Upper lobe of right lung (tissue), 1 donor: ENCODE data around the gene TM4SF1. TPM values are rescaled to one million over a fixed set of nuclear protein-coding genes. Genes with fewer than 3 reads are reported as not detected.

Source experiments
- ATAC-seq: fragments of 200-7000 bp; cut with Tn5 transposase; one replicate; pipeline ENCODE4 v1.9.1; 2020; ENCODE audit warnings: mild to moderate bottlenecking, moderate library complexity
- DNase-seq: peaks from one replicate; pipeline ENCODE4 v3.0.0-alpha.2; 2020
- H3K27ac ChIP-seq: fragments of 200-600 bp; one replicate; pipeline ENCODE4 v1.8.0; 2022
- H3K27me3 ChIP-seq: fragments of 200-600 bp; one replicate; pipeline ENCODE4 v1.8.0; 2022; ENCODE audit warnings: mild to moderate bottlenecking
- H3K36me3 ChIP-seq: fragments of 200-600 bp; one replicate; pipeline ENCODE4 v1.8.0; 2022
- H3K4me1 ChIP-seq: fragments of 200-600 bp; one replicate; pipeline ENCODE4 v1.8.0; 2022
- H3K4me3 ChIP-seq: fragments of 200-600 bp; one replicate; pipeline ENCODE4 v1.8.0; 2022; ENCODE audit warnings: mild to moderate bottlenecking
- H3K9me3 ChIP-seq: fragments of 200-600 bp; one replicate; pipeline ENCODE4 v1.8.0; 2022
- CTCF ChIP-seq: fragments of 200-600 bp; IDR thresholded peaks from one replicate; pipeline ENCODE4 v1.8.0; 2022; ENCODE audit warnings: antibody characterized with exemption
- intact Hi-C: fragments of 100-400 bp; cut with DNase I; formaldehyde crosslinking; loops from one replicate; pipeline ENCODE4 v1.11.0; 2022
- total RNA-seq: library from RNA; stranded (reverse); fragmentation: NEBNext Ultra II Directional; extraction: Animal tissue kit (Norgen Biotek cat#: 25700); gene quantifications from one replicate; pipeline ENCODE4 v1.2.1, GENCODE V29; 2021
- donor health status: DM: no; HTN: yes; CAD: no; lungs with severe emphysema.

TM4SF1 gene
- total RNA-seq, 1 donor from 2014 or later = 188 TPM

DNA sequence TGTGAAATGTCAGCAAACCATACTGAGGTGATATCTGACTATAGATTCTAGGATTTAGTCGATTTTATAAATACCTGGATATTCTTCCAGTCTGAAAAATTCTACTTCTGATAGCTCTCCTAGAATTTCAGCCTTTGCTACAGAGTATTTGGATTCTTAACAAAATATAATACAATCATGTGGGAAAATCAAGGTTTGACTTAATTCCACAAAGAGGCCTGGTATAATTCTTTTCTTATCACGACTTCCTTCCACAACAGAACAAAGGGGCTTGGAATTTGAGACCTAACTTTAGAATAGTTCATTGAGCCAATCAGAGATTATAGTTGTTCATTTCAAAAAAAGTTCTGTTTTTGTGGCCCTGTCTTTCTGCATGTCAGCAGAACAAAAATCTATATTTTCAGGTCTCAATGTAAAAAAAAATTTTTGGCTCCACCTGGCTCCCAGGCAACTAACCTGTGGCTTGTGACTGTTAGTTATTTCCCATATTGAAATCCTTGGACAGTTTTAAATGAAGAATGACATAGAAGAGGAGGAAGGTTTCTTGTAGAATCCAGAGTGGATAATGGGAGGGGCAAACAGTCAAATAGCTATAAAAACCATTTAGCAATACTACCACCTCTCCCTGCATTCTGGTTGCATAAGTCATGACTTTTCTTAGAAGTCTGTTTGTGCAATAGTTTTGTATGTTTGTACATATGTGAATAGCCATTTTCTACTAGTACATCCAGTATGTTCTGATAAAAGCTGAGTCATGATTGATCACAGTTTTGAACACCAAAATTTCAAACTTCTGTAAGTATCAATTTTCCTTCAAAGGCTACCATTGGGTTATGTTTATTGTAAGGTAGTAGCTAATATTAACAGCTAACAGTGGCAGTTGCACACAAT is 4.0 kb downstream of the TM4SF1 start:
- Histone ChIP-seq H3K9me3 (no peaks in the 10 kb centered on the region), H3K27me3 (no peaks in the 10 kb centered on the region), H3K4me1 (peaks cover 44% of the 10 kb centered on the region), H3K36me3 (peaks cover 19% of the 10 kb centered on the region), H3K4me3 (peak overlapping the region; percentile 56), H3K27ac (peak overlapping the region; percentile 51)
- TF ChIP-seq CTCF = no peak
- no peak for DNase-seq
- ATAC-seq = peak; percentile 8
- intact Hi-C loops = no loop called here

- DNase-seq = no peak
- Histone ChIP-seq H3K27ac (peak overlapping the region; percentile 27), H3K27me3 (no peaks in the 10 kb centered on the region), H3K9me3 (no peaks in the 10 kb centered on the region), H3K4me1 (peaks cover 34% of the 10 kb centered on the region), H3K4me3 (peak overlapping the region; percentile 2), H3K36me3 (peaks cover 19% of the 10 kb centered on the region)
- intact Hi-C loops = no loop called here
- ATAC-seq = no peak
- TF ChIP-seq CTCF = no peak
Observed at GRCh38 chr3:149371723-149372114, 5.7 kb downstream of the TM4SF1 start.

DNA sequence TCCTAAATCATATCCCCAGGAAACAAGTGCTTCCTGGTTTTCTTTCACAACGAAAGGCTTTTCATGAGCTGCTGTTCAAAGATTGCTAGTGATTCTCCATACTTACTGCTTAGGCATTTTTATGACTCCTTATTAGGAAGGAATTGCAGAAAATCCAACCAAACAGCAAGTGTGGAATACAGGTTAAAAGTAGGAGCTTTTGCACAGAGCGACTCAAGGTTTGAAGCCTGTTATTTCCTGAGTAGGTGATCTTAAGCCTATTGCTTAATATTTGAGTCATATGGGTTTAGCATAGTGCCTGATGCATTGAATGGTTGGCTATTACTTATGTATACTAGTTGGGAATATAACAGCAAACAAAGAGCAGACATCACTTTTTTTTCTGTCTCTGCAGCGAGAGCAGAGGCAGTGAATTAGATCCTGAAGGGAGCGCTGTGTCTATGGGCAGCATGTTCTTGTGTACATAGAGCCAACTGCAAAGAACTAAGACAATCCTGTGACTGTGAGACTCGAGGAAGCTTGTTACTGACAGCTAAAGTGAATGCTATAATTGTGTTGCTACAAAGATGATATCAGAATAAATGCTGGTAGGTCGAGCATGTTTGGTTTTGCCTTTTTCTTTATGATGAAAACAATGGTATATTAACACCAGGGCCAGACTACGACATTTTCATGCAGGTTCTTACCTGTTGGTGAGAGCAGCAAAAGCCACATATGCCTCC is 6.3 kb downstream of the TM4SF1 start:
- TF ChIP-seq CTCF = no peak
- intact Hi-C loops = no loop called here
- DNase-seq (no peak), ATAC-seq (peak; percentile 35)
- Histone ChIP-seq H3K27ac (peak overlapping the region; percentile 27), H3K4me3 (peak overlapping the region; percentile 2), H3K36me3 (peaks cover 19% of the 10 kb centered on the region), H3K4me1 (peaks cover 34% of the 10 kb centered on the region), H3K27me3 (no peaks in the 10 kb centered on the region), H3K9me3 (no peaks in the 10 kb centered on the region)

GRCh38 chr3:149369991-149370866 is 7.2 kb downstream of the TM4SF1 start:
- Histone ChIP-seq H3K36me3 (peaks cover 19% of the 10 kb centered on the region), H3K27me3 (no peaks in the 10 kb centered on the region), H3K9me3 (no peaks in the 10 kb centered on the region), H3K4me1 (peaks cover 34% of the 10 kb centered on the region), H3K4me3 (no peak overlapping the region), H3K27ac (peak overlapping the region; percentile 27)
- intact Hi-C loops = no loop called here
- no peak for TF ChIP-seq CTCF
- ATAC-seq (no peak), DNase-seq (no peak)

DNA sequence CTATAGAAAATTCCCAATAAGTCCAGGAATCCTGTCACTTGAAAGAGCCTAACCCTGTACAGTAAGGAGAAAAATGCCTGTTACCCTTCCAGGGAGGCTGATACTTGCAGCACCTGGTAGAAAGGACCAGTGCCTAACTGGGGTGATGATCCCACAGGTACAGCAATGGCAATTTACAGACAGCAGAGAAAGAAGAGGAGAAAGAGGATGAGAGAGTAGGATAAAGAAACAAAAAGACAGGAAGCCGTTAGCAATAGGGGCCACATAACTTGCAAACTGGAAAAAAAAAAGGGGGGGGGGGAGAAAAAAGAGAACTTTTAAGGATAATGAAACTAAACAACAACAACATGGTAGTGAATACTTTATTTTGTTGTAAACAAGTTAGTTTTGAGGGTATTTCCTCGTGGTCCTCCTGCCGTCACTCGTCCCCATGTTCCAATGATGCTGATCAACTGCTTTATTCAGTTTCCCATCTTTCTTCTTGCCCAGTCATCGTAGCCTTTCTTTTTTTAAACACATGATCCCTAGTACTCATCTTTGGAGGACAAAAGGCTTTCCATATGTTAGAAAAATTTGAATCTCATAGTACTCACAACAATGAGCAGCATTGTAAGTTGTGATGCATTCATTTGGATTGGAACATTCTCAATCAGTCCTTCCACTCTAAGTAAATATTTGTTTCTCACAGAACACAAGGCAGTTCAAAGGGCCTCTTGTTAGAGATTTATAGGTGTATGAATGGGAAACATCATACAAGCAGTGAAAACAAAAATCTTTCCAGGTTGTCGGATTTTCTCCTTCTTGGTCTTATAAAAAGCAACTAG is 8.6 kb downstream of the TM4SF1 start:
- ATAC-seq = no peak

More for the DNA sequence above, 8.6 kb downstream of the TM4SF1 start:
- DNase-seq = no peak
- intact Hi-C loops = no loop called here
- Histone ChIP-seq H3K9me3 (no peaks in the 10 kb centered on the region), H3K27ac (no peak overlapping the region), H3K27me3 (no peaks in the 10 kb centered on the region), H3K4me3 (no peak overlapping the region), H3K36me3 (peaks cover 11% of the 10 kb centered on the region), H3K4me1 (peaks cover 31% of the 10 kb centered on the region)
- no peak for TF ChIP-seq CTCF
